Caco-2 (cell line): ENCODE results near the gene FAM98A. TPM values are rescaled to one million over a fixed set of nuclear protein-coding genes. Genes with fewer than 3 reads are reported as not detected.

Experiments
- BruUV-seq: library from RNA; stranded (reverse); fragments of 400-500 nt; replicated peaks from 2 replicates; lab custom pipeline; 2021; lab: Mats Ljungman, UMichigan
- CTCF ChIA-PET: fragments of 300-600 bp; sonication (Branson Sonifier 250); formaldehyde crosslinking; loops from one replicate; lab custom pipeline; 2022; ENCODE audit warnings: antibody characterized with exemption; lab: Charles Lee
- POLR2A ChIA-PET: fragments of 300-600 bp; sonication (Branson Sonifier 250); formaldehyde crosslinking; loops from one replicate; lab custom pipeline; 2022; ENCODE audit warnings: antibody characterized with exemption; lab: Charles Lee
- DNase-seq, 2 experiments: peaks; one replicate each; pipeline versions ENCODE4 v3.0.0 to v3.0.0-alpha.2; 2020 to 2022
- H3K27me3 ChIP-seq: replicated peaks from 2 replicates; pipeline ENCODE4 v1.6.0; 2011; ENCODE audit warnings: low read length; ENCODE audit not compliant: control insufficient read depth, insufficient read depth
- H3K36me3 ChIP-seq: 2 replicates; pipeline ENCODE4 v1.5.1; 2011; ENCODE audit warnings: low read length; ENCODE audit not compliant: control insufficient read depth, insufficient read depth
- H3K4me1 ChIP-seq: fragments of 250-450 bp; sonication (Bioruptor Pico); 2 replicates; pipeline ENCODE4 v1.5.1; 2020; ENCODE audit warnings: mild to moderate bottlenecking
- H3K4me3 ChIP-seq: 2 replicates; pipeline ENCODE4 v1.5.1; 2011; ENCODE audit warnings: low read depth, mild to moderate bottlenecking, control low read depth, low read length
- H3K9me3 ChIP-seq: fragments of 250-450 bp; sonication (Bioruptor Pico); 2 replicates; pipeline ENCODE4 v1.5.1; 2020; ENCODE audit warnings: mild to moderate bottlenecking, moderate library complexity
- H3K27ac Mint-ChIP-seq: one replicate; pipeline ENCODE4 v1.8.0; 2022; ENCODE audit warnings: mixed read lengths; ENCODE audit not compliant: unreplicated experiment
- H3K27me3 Mint-ChIP-seq: one replicate; pipeline ENCODE4 v1.8.0; 2022; ENCODE audit warnings: mixed read lengths; ENCODE audit not compliant: insufficient read depth, unreplicated experiment
- H3K36me3 Mint-ChIP-seq: one replicate; pipeline ENCODE4 v1.8.0; 2022; ENCODE audit warnings: mild to moderate bottlenecking, mixed read lengths; ENCODE audit not compliant: insufficient read depth, unreplicated experiment
- H3K4me1 Mint-ChIP-seq: one replicate; pipeline ENCODE4 v1.8.0; 2022; ENCODE audit warnings: low read depth, mixed read lengths; ENCODE audit not compliant: unreplicated experiment
- H3K4me3 Mint-ChIP-seq: one replicate; pipeline ENCODE4 v1.8.0; 2022; ENCODE audit warnings: mild to moderate bottlenecking, moderate library complexity, mixed read lengths; ENCODE audit not compliant: unreplicated experiment
- H3K9me3 Mint-ChIP-seq: one replicate; pipeline ENCODE4 v1.8.0; 2022; ENCODE audit warnings: mixed read lengths; ENCODE audit not compliant: unreplicated experiment
- intact Hi-C: fragments of 100-400 bp; cut with micrococcal nuclease; formaldehyde crosslinking; loops from one replicate; pipeline ENCODE4 v1.10.0; 2022; ENCODE audit not compliant: unreplicated experiment
- total RNA-seq: library from RNA; stranded (reverse); gene quantifications from 2 replicates; pipeline ENCODE4 v1.2.3, GENCODE V29; 2022
- TF ChIP-seq, protein P1 (sequence below), 2 experiments: fragments of 200-600 bp in 1 of 2; IDR thresholded peaks; 1 replicate in 1 of 2; 2 replicates in 1 of 2; pipeline versions ENCODE4 v1.5.1 to v1.8.0; 2011 to 2022; ENCODE audit warnings: antibody characterized with exemption in 1 of 2, control low read depth in 1 of 2, inconsistent platforms in 1 of 2, low read depth in 1 of 2, low read length in 1 of 2, mild to moderate bottlenecking in 1 of 2, moderate library complexity in 1 of 2; ENCODE audit not compliant: insufficient read depth in 1 of 2, severe bottlenecking in 1 of 2, unreplicated experiment in 1 of 2

FAM98A gene
- total RNA-seq, 1 experiment from 2014 or later: 53.9 TPM

DNA sequence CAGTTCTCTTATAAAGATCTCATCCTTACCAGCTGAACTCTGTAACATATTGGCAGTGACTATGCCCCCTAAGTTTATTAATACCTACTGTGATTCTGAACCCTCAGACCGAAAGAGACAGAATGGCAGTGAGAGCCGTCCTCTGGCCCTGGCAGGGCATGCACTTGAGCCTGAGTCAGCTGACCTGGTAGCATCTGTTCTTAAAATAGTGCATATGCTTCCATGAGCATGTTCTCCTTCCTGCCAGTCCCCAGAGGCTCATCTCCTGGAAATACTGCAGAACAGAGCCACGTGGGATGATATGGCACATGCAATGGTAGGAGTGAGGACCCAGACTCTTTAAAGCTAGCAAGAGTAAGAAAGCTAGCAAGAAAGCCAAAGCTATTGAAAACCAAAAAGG, 63.7 kb downstream of the FAM98A start:
- TF ChIP-seq, protein P1, sequence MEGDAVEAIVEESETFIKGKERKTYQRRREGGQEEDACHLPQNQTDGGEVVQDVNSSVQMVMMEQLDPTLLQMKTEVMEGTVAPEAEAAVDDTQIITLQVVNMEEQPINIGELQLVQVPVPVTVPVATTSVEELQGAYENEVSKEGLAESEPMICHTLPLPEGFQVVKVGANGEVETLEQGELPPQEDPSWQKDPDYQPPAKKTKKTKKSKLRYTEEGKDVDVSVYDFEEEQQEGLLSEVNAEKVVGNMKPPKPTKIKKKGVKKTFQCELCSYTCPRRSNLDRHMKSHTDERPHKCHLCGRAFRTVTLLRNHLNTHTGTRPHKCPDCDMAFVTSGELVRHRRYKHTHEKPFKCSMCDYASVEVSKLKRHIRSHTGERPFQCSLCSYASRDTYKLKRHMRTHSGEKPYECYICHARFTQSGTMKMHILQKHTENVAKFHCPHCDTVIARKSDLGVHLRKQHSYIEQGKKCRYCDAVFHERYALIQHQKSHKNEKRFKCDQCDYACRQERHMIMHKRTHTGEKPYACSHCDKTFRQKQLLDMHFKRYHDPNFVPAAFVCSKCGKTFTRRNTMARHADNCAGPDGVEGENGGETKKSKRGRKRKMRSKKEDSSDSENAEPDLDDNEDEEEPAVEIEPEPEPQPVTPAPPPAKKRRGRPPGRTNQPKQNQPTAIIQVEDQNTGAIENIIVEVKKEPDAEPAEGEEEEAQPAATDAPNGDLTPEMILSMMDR (IDR thresholded peaks at IDR 0.05; ENCODE audit: insufficient read depth in 1 of 2, low read depth in 1 of 2, low read length in 1 of 2, severe bottlenecking in 1 of 2, unreplicated experiment in 1 of 2): no peak
- H3K4me3 ChIP-seq: no peak overlapping the region
- Mint-ChIP-seq H3K27ac (no peak overlapping the region), H3K4me1 (no peaks in the 10 kb centered on the region), H3K36me3 (no peaks in the 10 kb centered on the region), H3K9me3 (no peaks in the 10 kb centered on the region), H3K27me3 (no peaks in the 10 kb centered on the region), H3K4me3 (no peak overlapping the region)
- BruUV-seq: no TSS peak
- CTCF ChIA-PET: no interaction called here
- intact Hi-C loops: no loop called here
- no peaks in the 10 kb centered on the region for H3K9me3 ChIP-seq
- H3K4me1 ChIP-seq: no peaks in the 10 kb centered on the region
- POLR2A ChIA-PET: no interaction called here
- no peaks in the 10 kb centered on the region for H3K36me3 ChIP-seq
- H3K27me3 ChIP-seq: no peaks in the 10 kb centered on the region
- no peak for DNase-seq

Other genes starting within 250 kb of the FAM98A start
- 9.2 and 12.2 TPM in 2 replicates for gene RASGRP3, start 122.7 kb downstream of the FAM98A start, total RNA-seq